K562 (cell line): Measurements from ENCODE around the gene DNAJB12. TPM values are rescaled to one million over a fixed set of nuclear protein-coding genes. Genes with fewer than 3 reads are reported as not detected.
A peak's percentile ranks its signal among the peaks of the same experiment; 100 is the strongest.

Source experiments
- ARID3B ChIP-seq: fragments of 250-450 bp; sonication (Bioruptor Pico); IDR thresholded peaks from 2 replicates; pipeline ENCODE4 v1.4.0; 2020; ENCODE audit warnings: borderline replicate concordance
- ARNT ChIP-seq, 2 experiments: fragments of 450-650 bp; IDR thresholded peaks; 2 replicates each; pipeline ENCODE4 v1.6.1; 2016; ENCODE audit warnings: mild to moderate bottlenecking in 1 of 2
- BRF1 ChIP-seq: IDR thresholded peaks from 3 replicates; pipeline ENCODE4 v1.6.1; 2011; ENCODE audit warnings: borderline replicate concordance, mild to moderate bottlenecking; ENCODE audit not compliant: insufficient read length; ENCODE audit errors: extremely low read depth
- CEBPB ChIP-seq: fragments of 450-650 bp; IDR thresholded peaks from 2 replicates; pipeline ENCODE4 v1.6.1; 2016; ENCODE audit warnings: missing genetic modification characterization, missing compliant biosample characterization
- E2F6 ChIP-seq, 2 experiments: IDR thresholded peaks; 2 replicates each; pipeline ENCODE4 v1.6.1; 2011; ENCODE audit warnings: borderline replicate concordance in 1 of 2, control low read depth in 1 of 2, low read depth in 1 of 2, low read length in 1 of 2, mild to moderate bottlenecking in 1 of 2, mixed read lengths in 1 of 2, moderate library complexity in 1 of 2; ENCODE audit not compliant: insufficient read depth in 1 of 2, insufficient read length in 1 of 2, poor library complexity in 1 of 2, severe bottlenecking in 1 of 2; ENCODE audit errors: extremely low read depth in 1 of 2
- ETS1 ChIP-seq: conservative IDR thresholded peaks from 2 replicates; pipeline ENCODE4 v1.6.1; 2011; ENCODE audit warnings: low read depth, mild to moderate bottlenecking, low read length; ENCODE audit not compliant: control insufficient read depth
- MAFF ChIP-seq: IDR thresholded peaks from 2 replicates; pipeline ENCODE4 v1.6.1; 2012; ENCODE audit warnings: low read length, improper control_type of control experiment
- MECOM ChIP-seq: fragments of 250-450 bp; sonication (Bioruptor Pico); IDR thresholded peaks from 2 replicates; pipeline ENCODE4 v1.8.0; 2022; ENCODE audit warnings: inconsistent platforms
- PURB ChIP-seq: sonication (generic); formaldehyde crosslinking; IDR thresholded peaks from 2 replicates; pipeline ENCODE4 v1.9.0; 2021; ENCODE audit warnings: low read depth, mild to moderate bottlenecking, missing genetic modification reagents
- SMARCA5 ChIP-seq: fragments of 450-650 bp; IDR thresholded peaks from 2 replicates; pipeline ENCODE4 v1.6.1; 2016
- TFAM ChIP-seq: fragments of 250-450 bp; sonication (Bioruptor Pico); conservative IDR thresholded peaks from 2 replicates; pipeline ENCODE4 v1.5.0; 2021; ENCODE audit warnings: mild to moderate bottlenecking, moderate library complexity
- XRCC4 ChIP-seq: IDR thresholded peaks from one replicate; pipeline ENCODE4 v1.6.1; 2011; ENCODE audit not compliant: insufficient read depth, insufficient read length; ENCODE audit errors: extremely low read depth
- ZBTB12 ChIP-seq: fragments of 250-450 bp; sonication (Bioruptor Pico); IDR thresholded peaks from 2 replicates; pipeline ENCODE4 v1.4.0; 2020
- ZC3H8 ChIP-seq: fragments of 450-650 bp; IDR thresholded peaks from 2 replicates; pipeline ENCODE4 v1.6.1; 2017
- ZNF133 ChIP-seq: fragments of 250-450 bp; sonication (Bioruptor Pico); IDR thresholded peaks from 2 replicates; pipeline ENCODE4 v1.4.0; 2020; ENCODE audit warnings: mild to moderate bottlenecking
- ZNF146 ChIP-seq: IDR thresholded peaks from one replicate; pipeline ENCODE4 v1.6.1; 2018; ENCODE audit warnings: missing compliant biosample characterization; ENCODE audit not compliant: unreplicated experiment
- ZNF224 ChIP-seq: sonication (generic); formaldehyde crosslinking; IDR thresholded peaks from 2 replicates; pipeline ENCODE4 v1.8.0; 2022; ENCODE audit warnings: mild to moderate bottlenecking, missing genetic modification reagents
- ZNF282 ChIP-seq: sonication (generic); formaldehyde crosslinking; IDR thresholded peaks from 2 replicates; pipeline ENCODE4 v1.8.1; 2023; ENCODE audit warnings: missing genetic modification reagents
- ZNF41 ChIP-seq: fragments of 250-450 bp; sonication (Bioruptor Pico); conservative IDR thresholded peaks from 2 replicates; pipeline ENCODE4 v1.4.0; 2020; ENCODE audit warnings: mild to moderate bottlenecking
- polyA plus RNA-seq, 8 experiments: library from polyadenylated mRNA; depleted of rRNA in 4 of 8; stranded (reverse) in 5 of 8; unstranded in 3 of 8; fragments of >200 nt; fragmentation: Nextera tagmentation in 2 of 8; fragmentation: Illumina TruSeq in 1 of 8; extraction: Ambion mirVana in 2 of 8; extraction: Trizol in 1 of 8; gene quantifications; 2 replicates each; pipeline versions ENCODE4 v1.2.1 to v1.2.3, GENCODE V29; 2011 to 2014; ENCODE audit warnings: inconsistent platforms in 1 of 8, missing spikeins in 1 of 8
- total RNA-seq, 7 experiments: library from RNA; depleted of rRNA in 6 of 7; stranded (reverse); fragments of >200 nt in 6 of 7; fragmentation: Illumina TruSeq in 2 of 7; extraction: Trizol in 2 of 7; gene quantifications; 2 replicates each; pipeline versions ENCODE4 v1.2.1 to v1.2.3, GENCODE V29; 2011 to 2021; ENCODE audit warnings: low replicate concordance in 1 of 7
- TF ChIP-seq, protein P1 (sequence below): fragments of 250-450 bp; sonication (Bioruptor Pico); IDR thresholded peaks from 2 replicates; pipeline ENCODE4 v1.8.0; 2021; ENCODE audit warnings: moderate library complexity, mild to moderate bottlenecking, inconsistent platforms
- TF ChIP-seq, protein P2 (sequence below): sonication (generic); formaldehyde crosslinking; IDR thresholded peaks from 2 replicates; pipeline ENCODE4 v1.9.0; 2022; ENCODE audit warnings: mild to moderate bottlenecking, missing genetic modification reagents

The DNAJB12 gene
- total and polyA plus RNA-seq, 9 of the 15 experiments (the other 6 are each of a cell fraction or from before 2014, with no cell fraction given), result 3.5 to 31.5 (median 20.3) TPM

DNA sequence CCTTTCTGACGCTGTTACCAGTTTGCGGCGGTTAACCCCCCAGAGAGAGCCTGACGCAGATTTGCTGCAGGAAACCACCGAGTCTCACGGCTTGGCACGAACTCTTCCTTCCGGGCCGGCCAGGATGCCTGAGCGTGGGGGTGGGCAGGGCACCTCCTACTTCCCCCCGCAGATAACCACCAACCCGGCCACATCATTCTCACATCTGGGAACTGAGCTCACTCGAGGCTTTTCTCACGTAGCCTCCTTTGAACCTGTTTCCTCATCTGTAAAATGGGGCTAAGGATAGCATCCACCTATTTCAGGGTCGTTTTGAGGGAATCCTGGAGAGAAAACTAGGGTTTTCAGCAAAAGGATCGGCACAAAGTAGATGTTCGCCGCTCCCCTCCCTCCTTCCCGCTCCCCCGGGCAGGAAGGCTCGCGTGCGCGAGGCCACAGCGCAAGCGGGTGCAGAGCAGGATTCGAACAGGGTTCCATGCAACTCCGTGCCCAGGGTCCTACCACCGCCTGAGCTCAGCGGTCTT lies 57.4 kb downstream of the DNAJB12 start (continued):
- TF ChIP-seq, protein P1, sequence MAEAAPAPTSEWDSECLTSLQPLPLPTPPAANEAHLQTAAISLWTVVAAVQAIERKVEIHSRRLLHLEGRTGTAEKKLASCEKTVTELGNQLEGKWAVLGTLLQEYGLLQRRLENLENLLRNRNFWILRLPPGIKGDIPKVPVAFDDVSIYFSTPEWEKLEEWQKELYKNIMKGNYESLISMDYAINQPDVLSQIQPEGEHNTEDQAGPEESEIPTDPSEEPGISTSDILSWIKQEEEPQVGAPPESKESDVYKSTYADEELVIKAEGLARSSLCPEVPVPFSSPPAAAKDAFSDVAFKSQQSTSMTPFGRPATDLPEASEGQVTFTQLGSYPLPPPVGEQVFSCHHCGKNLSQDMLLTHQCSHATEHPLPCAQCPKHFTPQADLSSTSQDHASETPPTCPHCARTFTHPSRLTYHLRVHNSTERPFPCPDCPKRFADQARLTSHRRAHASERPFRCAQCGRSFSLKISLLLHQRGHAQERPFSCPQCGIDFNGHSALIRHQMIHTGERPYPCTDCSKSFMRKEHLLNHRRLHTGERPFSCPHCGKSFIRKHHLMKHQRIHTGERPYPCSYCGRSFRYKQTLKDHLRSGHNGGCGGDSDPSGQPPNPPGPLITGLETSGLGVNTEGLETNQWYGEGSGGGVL (CRISPR knock-in tag), result no peak
- TF ChIP-seq ETS1 (no peak; the same call in 1 of the 2 replicates), PURB (CRISPR knock-in tag) (no peak), CEBPB (tag) (no peak), SMARCA5 (peak; percentile 95), MAFF (no peak), ZC3H8 (no peak), ZNF224 (CRISPR knock-in tag) (peak; percentile 30; the same call in 1 of the 2 replicates), XRCC4 (no peak), ZBTB12 (CRISPR knock-in tag) (no peak), ZNF146 (CRISPR knock-in tag) (no peak), MECOM (no peak; the same call in 1 of the 2 replicates), E2F6 (IDR thresholded peaks at IDR 0.05; ENCODE audit: borderline replicate concordance in 1 of 2, extremely low read depth in 1 of 2, insufficient read depth in 1 of 2, insufficient read length in 1 of 2, low read depth in 1 of 2, low read length in 1 of 2, poor library complexity in 1 of 2, severe bottlenecking in 1 of 2) (peak; percentile 80 to 82), ZNF282 (no peak), ARNT (IDR thresholded peaks at IDR 0.05) (peak; percentile 83; a peak in 3 of 4 replicates), ZNF133 (CRISPR knock-in tag) (no peak), ARID3B (no peak), TFAM (CRISPR knock-in tag) (no peak), ZNF41 (no peak), BRF1 (no peak)
- TF ChIP-seq, protein P2, sequence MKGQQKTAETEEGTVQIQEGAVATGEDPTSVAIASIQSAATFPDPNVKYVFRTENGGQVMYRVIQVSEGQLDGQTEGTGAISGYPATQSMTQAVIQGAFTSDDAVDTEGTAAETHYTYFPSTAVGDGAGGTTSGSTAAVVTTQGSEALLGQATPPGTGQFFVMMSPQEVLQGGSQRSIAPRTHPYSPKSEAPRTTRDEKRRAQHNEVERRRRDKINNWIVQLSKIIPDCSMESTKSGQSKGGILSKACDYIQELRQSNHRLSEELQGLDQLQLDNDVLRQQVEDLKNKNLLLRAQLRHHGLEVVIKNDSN (CRISPR knock-in tag), result no peak
